Neural progenitor cell (in vitro differentiated cells): ENCODE measurements around the gene UGT1A7.

Experiments used
- CTCF ChIP-seq: fragments of 200-600 bp; sonication (generic); IDR thresholded peaks from 2 replicates; pipeline ENCODE4 v1.5.1; 2017; ENCODE audit warnings: antibody characterized with exemption, mild to moderate bottlenecking
- EZH2 ChIP-seq: fragments of 200-600 bp; sonication (generic); IDR thresholded peaks from 2 replicates; pipeline ENCODE4 v1.6.1; 2017; ENCODE audit warnings: antibody characterized with exemption, mild to moderate bottlenecking, moderate library complexity

GRCh38 chr2:233815861-233816260 lies 134.2 kb downstream of the UGT1A7 start:
- TF ChIP-seq EZH2 (no peak), CTCF (no peak)
